HG03175 (cell line): ENCODE measurements around the gene CCS.
"Not testable (repeated sequence)": the region's sequence is repeated elsewhere in the genome, so short reads cannot be mapped to it uniquely, and the experiment has no call there.

Experiments used
- ATAC-seq: cut with Tn5 transposase; IDR thresholded peaks from one replicate; pipeline ENCODE4 v1.9.1; 2021; ENCODE audit warnings: mild to moderate bottlenecking, moderate library complexity; ENCODE audit not compliant: unreplicated experiment

Gene CCS

GRCh38 chr11:66561178-66561974 lies 31.6 kb upstream of the CCS start:
- no peak for ATAC-seq

GRCh38 chr11:66561975-66562248 lies 31.1 kb upstream of the CCS start:
- ATAC-seq, result no peak

GRCh38 chr11:66562275-66562674 lies 30.7 kb upstream of the CCS start:
- ATAC-seq, result no peak

GRCh38 chr11:66562907-66563583 lies 29.9 kb upstream of the CCS start:
- ATAC-seq, result no peak

GRCh38 chr11:66563832-66564231 lies 29.2 kb upstream of the CCS start:
- ATAC-seq, result no peak

- no peak for ATAC-seq
Observed at GRCh38 chr11:66564538-66564937, 28.4 kb upstream of the CCS start.

- ATAC-seq, result no peak
Observed at GRCh38 chr11:66564984-66565383, 28.0 kb upstream of the CCS start.

GRCh38 chr11:66566221-66566620 lies 26.8 kb upstream of the CCS start:
- ATAC-seq, result no peak

- no peak for ATAC-seq
Observed at GRCh38 chr11:66567787-66568123, 25.2 kb upstream of the CCS start.

GRCh38 chr11:66568124-66568916 lies 24.7 kb upstream of the CCS start, which contains the start of gene CTSF:
Gene CTSF (minus strand): TSS chr11:66568606. CDS start chr11:66568486, 120 bp downstream.
- no peak for ATAC-seq

- no peak for ATAC-seq
Observed at GRCh38 chr11:66569076-66569475, 23.9 kb upstream of the CCS start.

GRCh38 chr11:66570079-66570849 lies 22.7 kb upstream of the CCS start:
- ATAC-seq, result no peak

- no peak for ATAC-seq
Observed at GRCh38 chr11:66570850-66571180, 22.2 kb upstream of the CCS start.

GRCh38 chr11:66579017-66579606 lies 13.9 kb upstream of the CCS start:
- ATAC-seq, result no peak

- no peak for ATAC-seq
Observed at GRCh38 chr11:66580803-66581202, 12.2 kb upstream of the CCS start.

- no peak for ATAC-seq
Observed at GRCh38 chr11:66581261-66581660, 11.7 kb upstream of the CCS start.

- ATAC-seq, result not testable (repeated sequence)
Observed at GRCh38 chr11:66582565-66583147, 10.3 kb upstream of the CCS start.

- not testable (repeated sequence) for ATAC-seq
Observed at GRCh38 chr11:66585447-66585846, 7.5 kb upstream of the CCS start.

- ATAC-seq, result no peak
Observed at GRCh38 chr11:66586136-66586535, 6.8 kb upstream of the CCS start.

- not testable (repeated sequence) for ATAC-seq
Observed at GRCh38 chr11:66589315-66589714, 3.7 kb upstream of the CCS start.
